ENCODE results near the gene NASP. TPM values are rescaled to one million over a fixed set of nuclear protein-coding genes. Genes with fewer than 3 reads are reported as not detected.

NASP gene
- total and polyA plus RNA-seq, 2 of the 4 experiments (the other 2 are of a cell fraction): 56.6 to 124 TPM

GRCh38 chr1:45622524-45623394 is 38.9 kb downstream of the NASP start (continued):
- TF ChIP-seq FOS (IDR thresholded peaks at IDR 0.05; ENCODE audit: low read depth, low read length): no peak

GRCh38 chr1:45623972-45624371 is 40.1 kb downstream of the NASP start, which contains the start of gene CCDC17:
Gene CCDC17 (minus strand): TSS chr1:45624054. CDS start chr1:45623909, 145 bp downstream.
- no peak within 1 kb of the TSS for H3K23ac ChIP-seq (ENCODE audit: low read depth, low read length)
- H3K56ac ChIP-seq (ENCODE audit: extremely low read depth, insufficient read depth, low read length): no peak within 1 kb of the TSS
- H3K79me1 ChIP-seq (ENCODE audit: low read depth in 1 of 2, low read length in 2 of 2): peaks cover 0 to 5% of the 10 kb centered on the region in 2 experiments; a peak in 1 of 4 replicates
- ATAC-seq (ENCODE audit: low read depth): 0 out of 2 replicates have a peak, but pooled peaks have one; percentile 8
- H3K9me3 ChIP-seq (ENCODE audit: control insufficient read depth, insufficient read depth, low read length): no peaks in the 10 kb centered on the region
- H4K91ac ChIP-seq (ENCODE audit: insufficient read depth, low read depth, low read length): no peak within 1 kb of the TSS
- H2BK15ac ChIP-seq (ENCODE audit: low read depth, low read length): no peak within 1 kb of the TSS
- no peak within 1 kb of the TSS for H2BK5ac ChIP-seq (ENCODE audit: low read depth, low read length, poor library complexity, severe bottlenecking)
- no peak within 1 kb of the TSS for H3K18ac ChIP-seq (ENCODE audit: low read depth, low read length)
- no peaks in the 10 kb centered on the region for H3K27me3 ChIP-seq (ENCODE audit: control insufficient read depth, insufficient read depth, low read length)
- peaks cover 31% of the 10 kb centered on the region for H3K36me3 ChIP-seq (ENCODE audit: control insufficient read depth, insufficient read depth, low read length)
- CTCF ChIA-PET: no interaction called here
- intact Hi-C loops (cut with micrococcal nuclease) (no loop called here), in situ Hi-C loops (cut with MboI; ENCODE audit: low sequenced_read_pairs) (no loop called here), dilution Hi-C loops (cut with HindIII; ENCODE audit: low sequenced_read_pairs, unreplicated experiment) (no loop called here)
- H3K4me1 ChIP-seq (ENCODE audit: control insufficient read depth, insufficient read depth, low read length): no peaks in the 10 kb centered on the region
- H2AK9ac ChIP-seq (replicated peaks; ENCODE audit: low read depth, low read length, poor library complexity): no peak within 1 kb of the TSS
- H2AFZ ChIP-seq (replicated peaks; ENCODE audit: low read length, poor library complexity): no peak within 1 kb of the TSS
- no peak within 1 kb of the TSS for H3K4me2 ChIP-seq (ENCODE audit: low read depth, low read length)
- H3K4ac ChIP-seq (ENCODE audit: low read depth, low read length): no peak within 1 kb of the TSS
- H3K9me1 ChIP-seq (ENCODE audit: insufficient read depth, low read length): 0 out of 2 replicates have a peak, but pooled peaks cover 4% of the 10 kb centered on the region
- no peak within 1 kb of the TSS for H2BK20ac ChIP-seq (ENCODE audit: low read depth, low read length)
- POLR2A ChIA-PET (ENCODE audit: unreplicated experiment): no interaction called here
- no peak within 1 kb of the TSS for H3K9ac ChIP-seq (ENCODE audit: low read depth, low read length)
- no peak within 1 kb of the TSS for H3K14ac ChIP-seq (replicated peaks; ENCODE audit: low read depth, low read length)
- H2AK5ac ChIP-seq (ENCODE audit: low read depth, low read length): no peak within 1 kb of the TSS
- no CpG with 5 or more reads among the region's 4 CpGs for WGBS, 2 experiments (ENCODE audit: extremely low coverage in 2 of 2, insufficient read length in 1 of 2)
- no peak for DNase-seq
- H3K4me3 ChIP-seq (ENCODE audit: insufficient read depth, low read depth, low read length): no peak within 1 kb of the TSS
- H4K8ac ChIP-seq (ENCODE audit: low read depth in 2 of 2, low read length in 2 of 2): no peak within 1 kb of the TSS
- no TSS peak for BruUV-seq (replicated peaks)
- H4K5ac ChIP-seq (ENCODE audit: low read depth, low read length): no peak within 1 kb of the TSS
- H3K27ac ChIP-seq (ENCODE audit: insufficient read depth, low read length): no peak within 1 kb of the TSS
- H4K20me1 ChIP-seq (ENCODE audit: insufficient read depth, low read length): no peaks in the 10 kb centered on the region
- H2BK120ac ChIP-seq (ENCODE audit: low read depth, low read length): no peak within 1 kb of the TSS
- no peak for TF ChIP-seq NFE2L2 (IDR thresholded peaks at IDR 0.05; ENCODE audit: low read depth, low read length)
- no peak for TF ChIP-seq SMC3 (IDR thresholded peaks at IDR 0.05; ENCODE audit: low read depth, low read length)
- TF ChIP-seq MAFK (IDR thresholded peaks at IDR 0.05; ENCODE audit: low read depth, low read length): no peak
- TF ChIP-seq MAZ (IDR thresholded peaks at IDR 0.05; ENCODE audit: borderline replicate concordance, low read depth, low read length): no peak
- no peak for TF ChIP-seq FOS (IDR thresholded peaks at IDR 0.05; ENCODE audit: low read depth, low read length)
- TF ChIP-seq POLR2A (IDR thresholded peaks at IDR 0.05; ENCODE audit: low read depth, low read length): no peak
- TF ChIP-seq BHLHE40 (IDR thresholded peaks at IDR 0.05; ENCODE audit: low read depth, low read length): no peak
- no peak for TF ChIP-seq CEBPB (IDR thresholded peaks at IDR 0.05; ENCODE audit: low read depth, low read length)
- no peak for TF ChIP-seq RAD21 (IDR thresholded peaks at IDR 0.05; ENCODE audit: low read length)
- TF ChIP-seq ELK1 (IDR thresholded peaks at IDR 0.05; ENCODE audit: borderline replicate concordance, low read depth, low read length): no peak
- TF ChIP-seq CTCF (conservative IDR thresholded peaks at IDR 0.05; ENCODE audit: low read depth, low read length): no peak
- no peak for TF ChIP-seq USF2 (IDR thresholded peaks at IDR 0.05; ENCODE audit: low read depth, low read length)
- no peak for TF ChIP-seq MXI1 (IDR thresholded peaks at IDR 0.05; ENCODE audit: borderline replicate concordance, low read depth, low read length)
